ENCODE data around the gene AFAP1. TPM values are rescaled to one million over a fixed set of nuclear protein-coding genes. Genes with fewer than 3 reads are reported as not detected.

The AFAP1 gene
- total and polyA plus RNA-seq, 2 donors (not counting 3 experiments of a cell fraction or from before 2014, with no cell fraction given) = 32.3 to 103 TPM

- FAIRE-seq (no peak), DNase-seq (ENCODE audit: low read depth, low spot score) (no peak)
- Histone ChIP-seq H3K4me3 (replicated peaks in 1 of 3; ENCODE audit: insufficient read depth in 1 of 3, low read depth in 1 of 3, low read length in 3 of 3) (no peak overlapping the region), H3K36me3 (ENCODE audit: control insufficient read depth in 2 of 2, extremely low read depth in 1 of 2, insufficient read depth in 2 of 2, low read length in 2 of 2) (peaks cover 30 to 34% of the 10 kb centered on the region in 2 experiments), H3K9ac (replicated peaks; ENCODE audit: extremely low read depth, insufficient read depth, low read length) (no peak overlapping the region), H3K27ac (ENCODE audit: insufficient read depth, low read depth, low read length) (no peak overlapping the region), H3K4me2 (ENCODE audit: insufficient read depth, low read length) (no peak overlapping the region), H3K4me1 (ENCODE audit: control insufficient read depth, extremely low read depth, insufficient read depth, low read length) (peaks cover 17% of the 10 kb centered on the region), H3K9me3 (replicated peaks; ENCODE audit: control insufficient read depth, insufficient read depth, low read length) (no peaks in the 10 kb centered on the region), H3K27me3 (ENCODE audit: control insufficient read depth in 2 of 2, insufficient read depth in 2 of 2, low read length in 2 of 2) (no peaks in the 10 kb centered on the region), H3K9me1 (replicated peaks; ENCODE audit: control insufficient read depth, extremely low read depth, insufficient read depth, low read length) (no peaks in the 10 kb centered on the region), H4K20me1 (replicated peaks; ENCODE audit: control insufficient read depth, extremely low read depth, insufficient read depth, low read length) (no peaks in the 10 kb centered on the region), H3K79me2 (ENCODE audit: control insufficient read depth, insufficient read depth, low read length) (peaks cover 39% of the 10 kb centered on the region), H2AFZ (ENCODE audit: low read depth, low read length) (no peak overlapping the region)
- intact Hi-C loops (cut with micrococcal nuclease) = no loop called here
- no TSS peak for BruUV-seq (replicated peaks)
- CTCF ChIA-PET = interaction anchor here (7.2 kb wide), 1 partner anchor 15 kb away, joined by 33 read pairs; no protein-coding TSS in a partner anchor
- TF ChIP-seq EZH2 (IDR thresholded peaks at IDR 0.05; ENCODE audit: borderline replicate concordance, low read depth, low read length, severe bottlenecking) (no peak), CTCF (IDR thresholded peaks at IDR 0.05; ENCODE audit: extremely low read depth in 1 of 2, insufficient read depth in 1 of 2, low read depth in 1 of 2, low read length in 2 of 2) (no peak), JUN (IDR thresholded peaks at IDR 0.05; ENCODE audit: borderline replicate concordance, insufficient read depth, insufficient read length, low read depth) (no peak), MYC (IDR thresholded peaks at IDR 0.05; ENCODE audit: low read depth, low read length) (no peak), GATA2 (IDR thresholded peaks at IDR 0.05; ENCODE audit: insufficient read depth, insufficient read length, low read depth, low read length) (no peak), FOS (IDR thresholded peaks at IDR 0.05; ENCODE audit: borderline replicate concordance, insufficient read depth, low read length) (no peak), POLR2A (IDR thresholded peaks at IDR 0.05; ENCODE audit: low read depth, low read length) (no peak)
- dilution Hi-C loops (cut with MboI; ENCODE audit: extremely low pct_ligation_motif_present, low sequenced_read_pairs) = no loop called here
- POLR2A ChIA-PET = no interaction called here
Observed at GRCh38 chr4:7819446-7819845, 120.2 kb downstream of the AFAP1 start.
